Measurements from ENCODE around the gene ITPK1.

The ITPK1 gene

GRCh38 chr14:92903359-92903758 is 212.4 kb downstream of the ITPK1 start:
- Histone ChIP-seq H3K4me3 (no peak overlapping the region), H3K27ac (no peak overlapping the region)

- Histone ChIP-seq H3K27ac (no peak overlapping the region), H3K4me3 (no peak overlapping the region)
Observed at GRCh38 chr14:92902726-92903125, 213.0 kb downstream of the ITPK1 start.

GRCh38 chr14:92902191-92902590 is 213.5 kb downstream of the ITPK1 start:
- no peak overlapping the region for H3K27ac ChIP-seq
- no peak overlapping the region for H3K4me3 ChIP-seq

- Histone ChIP-seq H3K27ac (no peak overlapping the region), H3K4me3 (no peak overlapping the region)
Observed at GRCh38 chr14:92900660-92901059, 215.1 kb downstream of the ITPK1 start.

GRCh38 chr14:92898566-92899131 is 217.1 kb downstream of the ITPK1 start:
- no peak overlapping the region for H3K27ac ChIP-seq

GRCh38 chr14:92897922-92898565 is 217.7 kb downstream of the ITPK1 start:
- no peak overlapping the region for H3K4me3 ChIP-seq
- no peak overlapping the region for H3K27ac ChIP-seq

More at GRCh38 chr14:92898566-92899131, 217.1 kb downstream of the ITPK1 start:
- no peak overlapping the region for H3K4me3 ChIP-seq

GRCh38 chr14:92895352-92895878 is 220.3 kb downstream of the ITPK1 start:
- Histone ChIP-seq H3K27ac (no peak overlapping the region), H3K4me3 (no peak overlapping the region)

GRCh38 chr14:92892589-92892988 is 223.1 kb downstream of the ITPK1 start:
- Histone ChIP-seq H3K4me3 (no peak overlapping the region), H3K27ac (no peak overlapping the region)

- Histone ChIP-seq H3K4me3 (no peak overlapping the region), H3K27ac (no peak overlapping the region)
Observed at GRCh38 chr14:92890830-92891588, 224.7 kb downstream of the ITPK1 start.

- H3K27ac ChIP-seq: no peak overlapping the region
Observed at GRCh38 chr14:92888896-92889295, 226.8 kb downstream of the ITPK1 start.

GRCh38 chr14:92887157-92887556 is 228.6 kb downstream of the ITPK1 start:
- H3K27ac ChIP-seq: no peak overlapping the region
- no peak overlapping the region for H3K4me3 ChIP-seq

More at GRCh38 chr14:92888896-92889295, 226.8 kb downstream of the ITPK1 start:
- no peak overlapping the region for H3K4me3 ChIP-seq

Measured in skin epidermis (tissue), 12 donors.